GM18526 (cell line): ENCODE measurements around the gene SPACDR.

Experiments
- POLR2A ChIP-seq: IDR thresholded peaks from 3 replicates; pipeline ENCODE4 v1.6.1; 2011; ENCODE audit not compliant: insufficient read length; ENCODE audit errors: extremely low read depth

SPACDR gene

GRCh38 chr7:100415448-100415847 lies 48.6 kb downstream of the SPACDR start:
- no peak for TF ChIP-seq POLR2A

- TF ChIP-seq POLR2A = no peak
These were observed 50.2 kb downstream of the SPACDR start for GRCh38 chr7:100413889-100414288.

GRCh38 chr7:100413346-100413745 lies 50.7 kb downstream of the SPACDR start:
- no peak for TF ChIP-seq POLR2A

- TF ChIP-seq POLR2A = no peak
These were observed 53.0 kb downstream of the SPACDR start for GRCh38 chr7:100411101-100411500.

- no peak for TF ChIP-seq POLR2A
These were observed 56.5 kb downstream of the SPACDR start for GRCh38 chr7:100407285-100408180.

GRCh38 chr7:100406767-100407166 lies 57.3 kb downstream of the SPACDR start:
- TF ChIP-seq POLR2A = no peak
